MM.1S (cell line): ENCODE results near the gene IGSF9B.

Experiments
- DNase-seq: peaks from one replicate; pipeline ENCODE4 v3.0.0-alpha.2; 2015
- H2AFZ ChIP-seq: fragments of 300-600 bp; sonication (generic); 2 replicates; pipeline ENCODE4 v1.6.0; 2016; ENCODE audit warnings: antibody characterized with exemption, low read length
- H3F3A ChIP-seq: fragments of 300-600 bp; sonication (generic); 2 replicates; pipeline ENCODE4 v1.6.1; 2016; ENCODE audit warnings: mild to moderate bottlenecking, antibody characterized with exemption, low read length, moderate library complexity, mixed read lengths; ENCODE audit not compliant: insufficient read depth
- H3K27ac ChIP-seq: fragments of 300-600 bp; sonication (generic); 2 replicates; pipeline ENCODE4 v1.5.1; 2016; ENCODE audit warnings: mild to moderate bottlenecking, low read length
- H3K27me3 ChIP-seq: fragments of 300-600 bp; sonication (generic); replicated peaks from 2 replicates; pipeline ENCODE4 v1.6.0; 2016; ENCODE audit warnings: low read length; ENCODE audit not compliant: insufficient read depth
- H3K36me3 ChIP-seq: fragments of 300-600 bp; sonication (generic); replicated peaks from 2 replicates; pipeline ENCODE4 v1.6.1; 2016; ENCODE audit warnings: mild to moderate bottlenecking, low read length, mixed read lengths; ENCODE audit not compliant: insufficient read depth
- H3K4me1 ChIP-seq: fragments of 300-600 bp; sonication (generic); 2 replicates; pipeline ENCODE4 v1.6.1; 2016; ENCODE audit warnings: low read length, mixed read lengths
- H3K4me2 ChIP-seq: fragments of 300-600 bp; sonication (generic); 2 replicates; pipeline ENCODE4 v1.6.0; 2016; ENCODE audit warnings: low read depth, low read length
- H3K4me3 ChIP-seq: fragments of 300-600 bp; sonication (generic); 2 replicates; pipeline ENCODE4 v1.5.1; 2016; ENCODE audit warnings: low read length, mixed read lengths
- H3K79me2 ChIP-seq: fragments of 300-600 bp; sonication (generic); 2 replicates; pipeline ENCODE4 v1.6.1; 2016; ENCODE audit warnings: mixed run types, low read length, mixed read lengths
- H3K9ac ChIP-seq: fragments of 300-600 bp; sonication (generic); 2 replicates; pipeline ENCODE4 v1.6.1; 2016; ENCODE audit warnings: low read length, mixed read lengths
- H3K9me2 ChIP-seq: fragments of 300-600 bp; sonication (generic); replicated peaks from 2 replicates; pipeline ENCODE4 v1.6.1; 2016; ENCODE audit warnings: mild to moderate bottlenecking, low read length, mixed read lengths; ENCODE audit not compliant: insufficient read depth
- H3K9me3 ChIP-seq: fragments of 300-600 bp; sonication (generic); replicated peaks from 2 replicates; pipeline ENCODE4 v1.6.1; 2016; ENCODE audit warnings: mild to moderate bottlenecking, low read length, mixed read lengths; ENCODE audit not compliant: insufficient read depth
- H4K20me1 ChIP-seq: fragments of 300-600 bp; sonication (generic); 2 replicates; pipeline ENCODE4 v1.6.1; 2016; ENCODE audit warnings: mild to moderate bottlenecking, low read length, moderate library complexity, mixed read lengths; ENCODE audit not compliant: insufficient read depth
- EZH2 ChIP-seq: fragments of 300-600 bp; sonication (generic); optimal IDR thresholded peaks from 2 replicates; pipeline ENCODE3; 2017; ENCODE audit warnings: low read depth, mild to moderate bottlenecking, antibody characterized with exemption, low read length, mixed read lengths
- EZH2phosphoT487 ChIP-seq: fragments of 300-600 bp; sonication (generic); IDR thresholded peaks from 2 replicates; pipeline ENCODE4 v1.6.1; 2018; ENCODE audit warnings: antibody characterized with exemption, low read length
- TF ChIP-seq, protein P1 (sequence below): fragments of 300-600 bp; sonication (generic); IDR thresholded peaks from 2 replicates; pipeline ENCODE4 v1.5.1; 2016; ENCODE audit warnings: antibody characterized with exemption, low read length, mixed read lengths

IGSF9B gene

DNA sequence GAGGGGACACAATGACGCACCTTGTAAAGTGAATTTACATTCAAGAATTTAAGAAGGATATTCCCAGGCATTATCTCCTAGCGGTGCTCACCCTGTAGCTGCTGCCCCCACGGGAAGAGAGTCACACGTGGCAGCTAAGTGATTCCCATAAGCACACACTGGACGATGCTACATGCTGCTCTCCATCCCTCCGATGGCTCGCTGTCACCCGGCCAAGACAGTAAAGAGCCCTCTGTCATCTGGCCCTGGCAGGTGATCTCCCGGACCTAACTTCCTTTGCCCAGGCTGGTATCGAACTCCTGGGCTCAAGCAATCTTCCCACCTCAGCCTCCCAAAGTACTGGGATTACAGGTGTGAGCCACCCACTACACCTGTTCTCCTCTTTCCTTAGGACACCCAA is 39.9 kb upstream of the IGSF9B start:
- no peak overlapping the region for H3K4me2 ChIP-seq
- H3K4me1 ChIP-seq, result no peaks in the 10 kb centered on the region
- H3F3A ChIP-seq, result no peaks in the 10 kb centered on the region
- no peak overlapping the region for H3K9ac ChIP-seq
- H3K27me3 ChIP-seq, result no peaks in the 10 kb centered on the region
- no peaks in the 10 kb centered on the region for H3K9me2 ChIP-seq
- no peak for DNase-seq
- H3K36me3 ChIP-seq, result no peaks in the 10 kb centered on the region
- no peak overlapping the region for H3K27ac ChIP-seq
- TF ChIP-seq, protein P1, sequence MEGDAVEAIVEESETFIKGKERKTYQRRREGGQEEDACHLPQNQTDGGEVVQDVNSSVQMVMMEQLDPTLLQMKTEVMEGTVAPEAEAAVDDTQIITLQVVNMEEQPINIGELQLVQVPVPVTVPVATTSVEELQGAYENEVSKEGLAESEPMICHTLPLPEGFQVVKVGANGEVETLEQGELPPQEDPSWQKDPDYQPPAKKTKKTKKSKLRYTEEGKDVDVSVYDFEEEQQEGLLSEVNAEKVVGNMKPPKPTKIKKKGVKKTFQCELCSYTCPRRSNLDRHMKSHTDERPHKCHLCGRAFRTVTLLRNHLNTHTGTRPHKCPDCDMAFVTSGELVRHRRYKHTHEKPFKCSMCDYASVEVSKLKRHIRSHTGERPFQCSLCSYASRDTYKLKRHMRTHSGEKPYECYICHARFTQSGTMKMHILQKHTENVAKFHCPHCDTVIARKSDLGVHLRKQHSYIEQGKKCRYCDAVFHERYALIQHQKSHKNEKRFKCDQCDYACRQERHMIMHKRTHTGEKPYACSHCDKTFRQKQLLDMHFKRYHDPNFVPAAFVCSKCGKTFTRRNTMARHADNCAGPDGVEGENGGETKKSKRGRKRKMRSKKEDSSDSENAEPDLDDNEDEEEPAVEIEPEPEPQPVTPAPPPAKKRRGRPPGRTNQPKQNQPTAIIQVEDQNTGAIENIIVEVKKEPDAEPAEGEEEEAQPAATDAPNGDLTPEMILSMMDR, result no peak
- no peak for TF ChIP-seq EZH2phosphoT487
- no peak for TF ChIP-seq EZH2
- no peak overlapping the region for H2AFZ ChIP-seq
- H3K4me3 ChIP-seq, result no peak overlapping the region
- H3K9me3 ChIP-seq, result no peaks in the 10 kb centered on the region
- H3K79me2 ChIP-seq, result no peaks in the 10 kb centered on the region
- no peaks in the 10 kb centered on the region for H4K20me1 ChIP-seq

DNA sequence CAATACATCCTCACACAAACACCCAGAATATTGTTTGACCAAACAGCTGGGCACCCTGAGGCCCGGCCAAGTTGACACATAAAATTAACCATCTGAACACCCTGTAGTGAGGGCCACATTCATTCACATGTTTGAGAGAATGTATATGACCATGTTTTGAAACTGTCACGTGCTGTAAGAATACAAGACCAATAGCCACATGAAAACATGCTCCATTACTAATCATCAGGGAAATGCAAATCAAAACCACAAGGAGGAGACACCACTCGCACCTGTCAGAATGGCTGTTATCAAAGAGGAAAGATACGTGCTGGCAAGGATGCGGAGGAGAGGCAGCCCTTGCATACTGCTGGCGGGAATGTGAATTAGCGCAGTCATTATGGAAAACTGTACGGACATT is 38.3 kb upstream of the IGSF9B start:
- Histone ChIP-seq H3K4me2 (no peak overlapping the region), H4K20me1 (no peaks in the 10 kb centered on the region), H3K9me2 (no peaks in the 10 kb centered on the region), H3K9me3 (no peaks in the 10 kb centered on the region), H3K36me3 (no peaks in the 10 kb centered on the region), H3K27ac (no peak overlapping the region), H3F3A (no peaks in the 10 kb centered on the region), H2AFZ (no peak overlapping the region), H3K79me2 (no peaks in the 10 kb centered on the region), H3K4me1 (no peaks in the 10 kb centered on the region), H3K27me3 (no peaks in the 10 kb centered on the region), H3K9ac (no peak overlapping the region), H3K4me3 (no peak overlapping the region)
- TF ChIP-seq EZH2, result no peak
- TF ChIP-seq EZH2phosphoT487, result no peak
- TF ChIP-seq, protein P1, result no peak
- no peak for DNase-seq

DNA sequence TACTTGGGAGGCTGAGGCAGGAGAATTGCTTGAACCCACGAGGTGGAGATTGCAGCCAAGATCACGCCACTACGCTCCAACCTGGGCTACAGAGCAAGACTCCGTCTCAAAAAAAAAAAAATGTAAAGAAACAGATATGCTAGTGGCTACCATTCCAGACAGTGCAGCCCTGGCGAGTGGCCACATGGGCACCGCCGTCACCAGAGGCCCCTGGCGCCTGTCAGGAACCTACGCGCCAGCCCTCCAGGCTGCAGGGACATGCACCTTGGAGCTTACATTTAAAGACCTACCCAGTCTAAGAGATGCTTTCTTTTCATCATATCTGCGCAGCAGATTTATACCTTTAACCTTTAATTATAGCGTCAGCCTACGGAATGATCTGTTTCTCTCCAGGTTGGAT is 37.2 kb upstream of the IGSF9B start:
- H3K4me3 ChIP-seq, result no peak overlapping the region
- H4K20me1 ChIP-seq, result no peaks in the 10 kb centered on the region
- DNase-seq, result no peak
- H3K27me3 ChIP-seq, result no peaks in the 10 kb centered on the region
- H3K79me2 ChIP-seq, result no peaks in the 10 kb centered on the region
- H2AFZ ChIP-seq, result no peak overlapping the region
- H3K4me1 ChIP-seq, result no peaks in the 10 kb centered on the region
- H3K9me2 ChIP-seq, result no peaks in the 10 kb centered on the region
- no peak overlapping the region for H3K4me2 ChIP-seq
- H3K9ac ChIP-seq, result no peak overlapping the region
- no peaks in the 10 kb centered on the region for H3K36me3 ChIP-seq
- no peaks in the 10 kb centered on the region for H3K9me3 ChIP-seq
- no peaks in the 10 kb centered on the region for H3F3A ChIP-seq
- TF ChIP-seq EZH2 (no peak), EZH2phosphoT487 (no peak)
- TF ChIP-seq, protein P1, result no peak
- no peak overlapping the region for H3K27ac ChIP-seq

GRCh38 chr11:133993107-133993506 is 36.3 kb upstream of the IGSF9B start:
- Histone ChIP-seq H3K27me3 (no peaks in the 10 kb centered on the region), H3K79me2 (no peaks in the 10 kb centered on the region)

More at GRCh38 chr11:133993107-133993506, 36.3 kb upstream of the IGSF9B start:
- TF ChIP-seq EZH2, result no peak
- Histone ChIP-seq H3K9ac (no peak overlapping the region), H4K20me1 (no peaks in the 10 kb centered on the region), H2AFZ (no peak overlapping the region), H3K36me3 (no peaks in the 10 kb centered on the region), H3K4me1 (no peaks in the 10 kb centered on the region), H3K9me2 (no peaks in the 10 kb centered on the region), H3K4me3 (no peak overlapping the region), H3K9me3 (no peaks in the 10 kb centered on the region), H3K27ac (no peak overlapping the region), H3K4me2 (no peak overlapping the region), H3F3A (no peaks in the 10 kb centered on the region)
- no peak for DNase-seq
